Measurements from ENCODE around the gene LOXHD1.

The LOXHD1 gene

GRCh38 chr18:46627136-46627535 is 29.9 kb downstream of the LOXHD1 start:
- DNase-seq (ENCODE audit: low read depth in 3 of 3) = no peak

GRCh38 chr18:46625069-46625468 is 32.0 kb downstream of the LOXHD1 start:
- DNase-seq (ENCODE audit: low read depth in 3 of 3) = no peak

GRCh38 chr18:46624127-46624526 is 32.9 kb downstream of the LOXHD1 start:
- DNase-seq (ENCODE audit: low read depth in 3 of 3) = peak in 1 of 3 experiments; percentile 11

GRCh38 chr18:46623541-46623940 is 33.5 kb downstream of the LOXHD1 start:
- DNase-seq (ENCODE audit: low read depth in 3 of 3) = peak in 2 of 3 experiments; percentile 7 to 27

- DNase-seq (ENCODE audit: low read depth in 3 of 3) = no peak
These were observed 34.0 kb downstream of the LOXHD1 start for GRCh38 chr18:46622999-46623398.

- DNase-seq (ENCODE audit: low read depth in 3 of 3) = no peak
These were observed 34.6 kb downstream of the LOXHD1 start for GRCh38 chr18:46622451-46622850.

- DNase-seq (ENCODE audit: low read depth in 3 of 3) = no peak
These were observed 35.1 kb downstream of the LOXHD1 start for GRCh38 chr18:46621871-46622270.

- no peak for DNase-seq (ENCODE audit: low read depth in 3 of 3)
These were observed 35.8 kb downstream of the LOXHD1 start for GRCh38 chr18:46621111-46621766.

GRCh38 chr18:46619559-46619958 is 37.5 kb downstream of the LOXHD1 start:
- DNase-seq (ENCODE audit: low read depth in 3 of 3) = no peak

- DNase-seq (ENCODE audit: low read depth in 3 of 3) = no peak
These were observed 41.3 kb downstream of the LOXHD1 start for GRCh38 chr18:46615720-46616119.

GRCh38 chr18:46609048-46609447 is 48.0 kb downstream of the LOXHD1 start:
- no peak for DNase-seq (ENCODE audit: low read depth in 3 of 3)

GRCh38 chr18:46607926-46608325 is 49.1 kb downstream of the LOXHD1 start:
- DNase-seq (ENCODE audit: low read depth in 3 of 3) = no peak

GRCh38 chr18:46601141-46601805 is 55.7 kb downstream of the LOXHD1 start:
- DNase-seq (ENCODE audit: low read depth in 3 of 3) = no peak

- no peak for DNase-seq (ENCODE audit: low read depth in 3 of 3)
These were observed 60.9 kb downstream of the LOXHD1 start for GRCh38 chr18:46596119-46596518.

GRCh38 chr18:46591783-46592391 is 65.1 kb downstream of the LOXHD1 start:
- DNase-seq (ENCODE audit: low read depth in 3 of 3) = no peak

- DNase-seq (ENCODE audit: low read depth in 3 of 3) = no peak
These were observed 66.9 kb downstream of the LOXHD1 start for GRCh38 chr18:46590103-46590502.

- DNase-seq (ENCODE audit: low read depth in 3 of 3) = no peak
These were observed 67.9 kb downstream of the LOXHD1 start for GRCh38 chr18:46588971-46589660.

- DNase-seq (ENCODE audit: low read depth in 3 of 3) = no peak
These were observed 69.4 kb downstream of the LOXHD1 start for GRCh38 chr18:46587600-46587999.

GRCh38 chr18:46583711-46584110 is 73.3 kb downstream of the LOXHD1 start:
- DNase-seq (ENCODE audit: low read depth in 3 of 3) = no peak

GRCh38 chr18:46581648-46582047 is 75.4 kb downstream of the LOXHD1 start:
- no peak for DNase-seq (ENCODE audit: low read depth in 3 of 3)

- DNase-seq (ENCODE audit: low read depth in 3 of 3) = no peak
These were observed 78.0 kb downstream of the LOXHD1 start for GRCh38 chr18:46578987-46579386.

GRCh38 chr18:46577546-46577945 is 79.5 kb downstream of the LOXHD1 start:
- no peak for DNase-seq (ENCODE audit: low read depth in 3 of 3)

- DNase-seq (ENCODE audit: low read depth in 3 of 3) = no peak
These were observed 81.2 kb downstream of the LOXHD1 start for GRCh38 chr18:46575851-46576250.
